K562 (cell line): ENCODE measurements around the gene COX14. TPM values are rescaled to one million over a fixed set of nuclear protein-coding genes. Genes with fewer than 3 reads are reported as not detected.

Experiments
- BACH1 ChIP-seq: fragments of 200-800 bp; sonication (Bioruptor generic); IDR thresholded peaks from 2 replicates; pipeline ENCODE4 v1.6.1; 2016; ENCODE audit warnings: missing genetic modification characterization, missing compliant biosample characterization
- BCOR ChIP-seq: fragments of 450-650 bp; IDR thresholded peaks from 2 replicates; pipeline ENCODE4 v1.6.1; 2016
- COPS2 ChIP-seq: fragments of 450-650 bp; conservative IDR thresholded peaks from 2 replicates; pipeline ENCODE4 v1.6.1; 2016; ENCODE audit warnings: mild to moderate bottlenecking, moderate library complexity
- CREBBP ChIP-seq: IDR thresholded peaks from one replicate; pipeline ENCODE4 v1.6.1; 2012; ENCODE audit warnings: low read depth, mild to moderate bottlenecking, control low read depth, inconsistent platforms, low read length
- CREM ChIP-seq: IDR thresholded peaks from 2 replicates; pipeline ENCODE4 v1.6.1; 2014; ENCODE audit warnings: antibody characterized with exemption, low read depth
- DNMT1 ChIP-seq: fragments of 450-650 bp; IDR thresholded peaks from 2 replicates; pipeline ENCODE4 v1.6.1; 2016; ENCODE audit warnings: antibody characterized with exemption, mild to moderate bottlenecking
- HMG20A ChIP-seq: fragments of 450-650 bp; formaldehyde crosslinking; conservative IDR thresholded peaks from 2 replicates; pipeline ENCODE4 v1.4.0; 2020; ENCODE audit warnings: mild to moderate bottlenecking, mixed read lengths
- HNRNPLL ChIP-seq: fragments of 200-400 bp; formaldehyde crosslinking; IDR thresholded peaks from 2 replicates; pipeline ENCODE4 v1.6.1; 2017; ENCODE audit warnings: low read length, low read depth, mild to moderate bottlenecking; ENCODE audit not compliant: poor library complexity, severe bottlenecking
- NFE2L1 ChIP-seq: fragments of 450-650 bp; IDR thresholded peaks from 2 replicates; pipeline ENCODE4 v1.6.1; 2016; ENCODE audit warnings: missing genetic modification characterization, low read depth, mild to moderate bottlenecking, missing compliant biosample characterization, moderate library complexity, borderline replicate concordance
- PHF20 ChIP-seq: fragments of 450-650 bp; IDR thresholded peaks from 2 replicates; pipeline ENCODE4 v1.6.1; 2018; ENCODE audit not compliant: partially characterized antibody
- TEAD4 ChIP-seq, 2 experiments: sonication (generic) in 1 of 2; formaldehyde crosslinking in 1 of 2; IDR thresholded peaks; 2 replicates each; pipeline versions ENCODE4 v1.6.1 to v1.8.0; 2012 to 2022; ENCODE audit warnings: borderline replicate concordance in 1 of 2, inconsistent platforms in 1 of 2, low read length in 1 of 2, mild to moderate bottlenecking in 1 of 2, missing genetic modification reagents in 1 of 2
- ZBTB17 ChIP-seq: fragments of 450-650 bp; formaldehyde crosslinking; IDR thresholded peaks from 2 replicates; pipeline ENCODE4 v1.4.0; 2020; ENCODE audit warnings: mild to moderate bottlenecking
- ZNF41 ChIP-seq: fragments of 250-450 bp; sonication (Bioruptor Pico); conservative IDR thresholded peaks from 2 replicates; pipeline ENCODE4 v1.4.0; 2020; ENCODE audit warnings: mild to moderate bottlenecking
- ZNF589 ChIP-seq: fragments of 200-800 bp; sonication (Bioruptor generic); IDR thresholded peaks from 2 replicates; pipeline ENCODE4 v1.6.1; 2016; ENCODE audit warnings: low read depth, missing genetic modification characterization, missing compliant biosample characterization
- polyA plus RNA-seq, 8 experiments: library from polyadenylated mRNA; depleted of rRNA in 4 of 8; stranded (reverse) in 5 of 8; unstranded in 3 of 8; fragments of >200 nt; fragmentation: Nextera tagmentation in 2 of 8; fragmentation: Illumina TruSeq in 1 of 8; extraction: Ambion mirVana in 2 of 8; extraction: Trizol in 1 of 8; gene quantifications; 2 replicates each; pipeline versions ENCODE4 v1.2.1 to v1.2.3, GENCODE V29; 2011 to 2014; ENCODE audit warnings: inconsistent platforms in 1 of 8, missing spikeins in 1 of 8
- total RNA-seq, 7 experiments: library from RNA; depleted of rRNA in 6 of 7; stranded (reverse); fragments of >200 nt in 6 of 7; fragmentation: Illumina TruSeq in 2 of 7; extraction: Trizol in 2 of 7; gene quantifications; 2 replicates each; pipeline versions ENCODE4 v1.2.1 to v1.2.3, GENCODE V29; 2011 to 2021; ENCODE audit warnings: low replicate concordance in 1 of 7
- TF ChIP-seq, protein P1 (sequence below), 2 experiments: fragments of 200-800 bp in 1 of 2; sonication (Bioruptor generic) in 1 of 2; sonication (generic) in 1 of 2; formaldehyde crosslinking in 1 of 2; IDR thresholded peaks in 1 of 2; conservative IDR thresholded peaks in 1 of 2; 2 replicates each; pipeline versions ENCODE4 v1.5.0 to v1.6.1; 2016 to 2020; ENCODE audit warnings: missing compliant biosample characterization in 1 of 2, missing genetic modification characterization in 1 of 2, missing genetic modification reagents in 1 of 2
- TF ChIP-seq, protein P2 (sequence below), 2 experiments: fragments of 450-650 bp in 1 of 2; sonication (generic) in 1 of 2; formaldehyde crosslinking in 1 of 2; IDR thresholded peaks; 2 replicates each; pipeline versions ENCODE4 v1.7.1 to v1.9.0; 2016 to 2022; ENCODE audit warnings: inconsistent platforms in 1 of 2, mild to moderate bottlenecking in 1 of 2, missing genetic modification reagents in 1 of 2

The COX14 gene
- total and polyA plus RNA-seq, 9 of the 15 experiments (the other 6 are each of a cell fraction or from before 2014, with no cell fraction given) = 44.4 to 269 (median 53.4) TPM

GRCh38 chr12:50167049-50167828, 55.2 kb downstream of the COX14 start, which contains the start of gene CERS5 (continued):
- TF ChIP-seq, protein P1, sequence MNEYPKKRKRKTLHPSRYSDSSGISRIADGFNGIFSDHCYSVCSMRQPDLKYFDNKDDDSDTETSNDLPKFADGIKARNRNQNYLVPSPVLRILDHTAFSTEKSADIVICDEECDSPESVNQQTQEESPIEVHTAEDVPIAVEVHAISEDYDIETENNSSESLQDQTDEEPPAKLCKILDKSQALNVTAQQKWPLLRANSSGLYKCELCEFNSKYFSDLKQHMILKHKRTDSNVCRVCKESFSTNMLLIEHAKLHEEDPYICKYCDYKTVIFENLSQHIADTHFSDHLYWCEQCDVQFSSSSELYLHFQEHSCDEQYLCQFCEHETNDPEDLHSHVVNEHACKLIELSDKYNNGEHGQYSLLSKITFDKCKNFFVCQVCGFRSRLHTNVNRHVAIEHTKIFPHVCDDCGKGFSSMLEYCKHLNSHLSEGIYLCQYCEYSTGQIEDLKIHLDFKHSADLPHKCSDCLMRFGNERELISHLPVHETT (CRISPR knock-in tag; conservative IDR thresholded peaks at IDR 0.05 in 1 of 2, IDR thresholded peaks at IDR 0.05 in 1 of 2) = peak in 1 of 2 experiments; percentile 73; a peak in 2 of 4 replicates
- TF ChIP-seq BCOR (no peak), ZBTB17 (CRISPR knock-in tag) (no peak), TEAD4 (IDR thresholded peaks at IDR 0.05; ENCODE audit: low read length) (no peak), TEAD4 (CRISPR knock-in tag; IDR thresholded peaks at IDR 0.05; ENCODE audit: borderline replicate concordance) (no peak), BACH1 (tag) (no peak), COPS2 (no peak), ZNF41 (CRISPR knock-in tag) (no peak), CREM (no peak), CREBBP (no peak), DNMT1 (no peak), HMG20A (CRISPR knock-in tag) (no peak), PHF20 (peak; percentile 70), NFE2L1 (tag) (no peak), HNRNPLL (peak; percentile 94), ZNF589 (CRISPR knock-in tag) (no peak)
- TF ChIP-seq, protein P2, sequence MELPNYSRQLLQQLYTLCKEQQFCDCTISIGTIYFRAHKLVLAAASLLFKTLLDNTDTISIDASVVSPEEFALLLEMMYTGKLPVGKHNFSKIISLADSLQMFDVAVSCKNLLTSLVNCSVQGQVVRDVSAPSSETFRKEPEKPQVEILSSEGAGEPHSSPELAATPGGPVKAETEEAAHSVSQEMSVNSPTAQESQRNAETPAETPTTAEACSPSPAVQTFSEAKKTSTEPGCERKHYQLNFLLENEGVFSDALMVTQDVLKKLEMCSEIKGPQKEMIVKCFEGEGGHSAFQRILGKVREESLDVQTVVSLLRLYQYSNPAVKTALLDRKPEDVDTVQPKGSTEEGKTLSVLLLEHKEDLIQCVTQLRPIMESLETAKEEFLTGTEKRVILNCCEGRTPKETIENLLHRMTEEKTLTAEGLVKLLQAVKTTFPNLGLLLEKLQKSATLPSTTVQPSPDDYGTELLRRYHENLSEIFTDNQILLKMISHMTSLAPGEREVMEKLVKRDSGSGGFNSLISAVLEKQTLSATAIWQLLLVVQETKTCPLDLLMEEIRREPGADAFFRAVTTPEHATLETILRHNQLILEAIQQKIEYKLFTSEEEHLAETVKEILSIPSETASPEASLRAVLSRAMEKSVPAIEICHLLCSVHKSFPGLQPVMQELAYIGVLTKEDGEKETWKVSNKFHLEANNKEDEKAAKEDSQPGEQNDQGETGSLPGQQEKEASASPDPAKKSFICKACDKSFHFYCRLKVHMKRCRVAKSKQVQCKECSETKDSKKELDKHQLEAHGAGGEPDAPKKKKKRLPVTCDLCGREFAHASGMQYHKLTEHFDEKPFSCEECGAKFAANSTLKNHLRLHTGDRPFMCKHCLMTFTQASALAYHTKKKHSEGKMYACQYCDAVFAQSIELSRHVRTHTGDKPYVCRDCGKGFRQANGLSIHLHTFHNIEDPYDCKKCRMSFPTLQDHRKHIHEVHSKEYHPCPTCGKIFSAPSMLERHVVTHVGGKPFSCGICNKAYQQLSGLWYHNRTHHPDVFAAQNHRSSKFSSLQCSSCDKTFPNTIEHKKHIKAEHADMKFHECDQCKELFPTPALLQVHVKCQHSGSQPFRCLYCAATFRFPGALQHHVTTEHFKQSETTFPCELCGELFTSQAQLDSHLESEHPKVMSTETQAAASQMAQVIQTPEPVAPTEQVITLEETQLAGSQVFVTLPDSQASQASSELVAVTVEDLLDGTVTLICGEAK (IDR thresholded peaks at IDR 0.05) = peak; percentile 61
- TF ChIP-seq, protein P2 (CRISPR knock-in tag; IDR thresholded peaks at IDR 0.05) = no peak
